GM12872 (cell line): ENCODE results near the gene TMEM106C.

Experiments used
- TF ChIP-seq, protein P1 (sequence below): IDR thresholded peaks from 3 replicates; pipeline ENCODE4 v1.5.1; 2011; ENCODE audit warnings: low read depth, mild to moderate bottlenecking, low read length, moderate library complexity; ENCODE audit not compliant: insufficient read depth

The TMEM106C gene

GRCh38 chr12:48005750-48006021 is 42.3 kb downstream of the TMEM106C start:
- TF ChIP-seq, protein P1, sequence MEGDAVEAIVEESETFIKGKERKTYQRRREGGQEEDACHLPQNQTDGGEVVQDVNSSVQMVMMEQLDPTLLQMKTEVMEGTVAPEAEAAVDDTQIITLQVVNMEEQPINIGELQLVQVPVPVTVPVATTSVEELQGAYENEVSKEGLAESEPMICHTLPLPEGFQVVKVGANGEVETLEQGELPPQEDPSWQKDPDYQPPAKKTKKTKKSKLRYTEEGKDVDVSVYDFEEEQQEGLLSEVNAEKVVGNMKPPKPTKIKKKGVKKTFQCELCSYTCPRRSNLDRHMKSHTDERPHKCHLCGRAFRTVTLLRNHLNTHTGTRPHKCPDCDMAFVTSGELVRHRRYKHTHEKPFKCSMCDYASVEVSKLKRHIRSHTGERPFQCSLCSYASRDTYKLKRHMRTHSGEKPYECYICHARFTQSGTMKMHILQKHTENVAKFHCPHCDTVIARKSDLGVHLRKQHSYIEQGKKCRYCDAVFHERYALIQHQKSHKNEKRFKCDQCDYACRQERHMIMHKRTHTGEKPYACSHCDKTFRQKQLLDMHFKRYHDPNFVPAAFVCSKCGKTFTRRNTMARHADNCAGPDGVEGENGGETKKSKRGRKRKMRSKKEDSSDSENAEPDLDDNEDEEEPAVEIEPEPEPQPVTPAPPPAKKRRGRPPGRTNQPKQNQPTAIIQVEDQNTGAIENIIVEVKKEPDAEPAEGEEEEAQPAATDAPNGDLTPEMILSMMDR = no peak

DNA sequence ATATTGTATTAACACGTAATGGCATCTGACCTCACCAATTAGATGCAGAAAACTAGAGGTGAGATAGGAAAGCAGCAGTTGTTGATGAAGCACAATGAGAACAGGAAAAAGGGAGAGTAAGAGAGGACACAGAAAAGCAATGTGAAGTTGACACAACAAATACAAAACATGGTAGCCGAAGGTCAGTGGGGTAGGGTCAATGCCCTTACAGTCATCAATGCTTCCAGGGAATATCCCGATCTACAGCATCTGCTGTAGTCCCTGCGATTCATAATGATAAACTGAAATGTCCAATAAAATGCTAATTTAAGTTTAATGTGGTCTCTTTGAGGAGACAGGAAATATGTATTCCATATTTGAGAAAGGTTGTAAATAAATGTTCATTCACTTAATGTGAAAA is 43.8 kb downstream of the TMEM106C start:
- TF ChIP-seq, protein P1 = no peak

DNA sequence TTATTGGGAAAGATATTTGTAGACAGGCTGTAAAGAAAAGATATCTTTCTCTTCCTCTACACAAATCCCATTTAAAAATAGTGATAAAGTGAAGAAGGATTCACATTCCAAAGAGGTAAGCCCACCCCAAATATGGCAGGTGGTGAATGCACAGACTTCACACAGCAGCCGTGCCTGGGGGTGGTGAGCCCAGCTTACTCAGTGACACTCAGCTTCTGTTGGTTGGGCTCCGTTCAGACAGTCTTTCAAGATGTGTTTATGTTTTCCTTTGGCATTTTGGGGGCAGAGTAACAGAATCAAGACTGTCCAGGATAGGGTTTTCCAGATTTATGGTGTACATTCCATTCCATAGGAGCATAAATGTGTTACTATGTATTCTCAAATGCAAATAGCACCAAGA is 45.0 kb downstream of the TMEM106C start:
- TF ChIP-seq, protein P1 = no peak

- TF ChIP-seq, protein P1 = no peak
Measured at GRCh38 chr12:48008950-48009349, 45.6 kb downstream of the TMEM106C start.

GRCh38 chr12:48009471-48009870 is 46.1 kb downstream of the TMEM106C start:
- TF ChIP-seq, protein P1 = no peak

DNA sequence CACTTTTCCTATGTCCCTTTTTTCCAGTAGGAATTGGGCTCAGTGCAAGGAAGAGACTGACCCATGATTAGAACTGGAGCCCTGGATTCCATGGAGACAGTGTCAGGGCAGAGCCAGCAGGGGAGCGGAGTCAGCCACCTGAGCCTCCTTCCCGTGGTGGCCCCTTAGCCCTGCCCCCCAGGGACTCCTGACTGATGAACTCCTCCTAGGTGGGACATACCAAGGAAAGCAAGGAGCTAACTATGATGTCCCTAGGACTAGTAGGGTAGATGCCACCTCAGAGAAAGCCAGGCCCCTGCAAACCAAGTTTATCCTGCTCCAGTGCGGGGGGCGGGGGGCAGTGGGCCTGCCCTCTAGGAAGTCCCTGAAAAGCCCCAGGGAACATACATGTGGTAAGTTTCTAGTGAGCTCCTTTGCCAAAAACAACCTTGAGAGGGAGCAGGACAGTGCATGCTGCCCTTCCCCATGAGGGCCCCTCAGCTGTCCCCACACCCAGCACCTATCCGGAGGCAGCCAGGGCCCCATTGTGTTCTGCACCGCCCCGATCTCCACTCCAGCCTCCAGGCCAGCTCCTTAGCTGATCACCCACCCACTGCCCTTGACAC is 47.1 kb downstream of the TMEM106C start:
- TF ChIP-seq, protein P1 = no peak

- TF ChIP-seq, protein P1 = no peak
Measured at GRCh38 chr12:48012070-48012469, 48.7 kb downstream of the TMEM106C start.
